H4 (cell line): ENCODE data around the gene BCAM. TPM values are rescaled to one million over a fixed set of nuclear protein-coding genes. Genes with fewer than 3 reads are reported as not detected.

Experiments
- DNase-seq: peaks from one replicate; pipeline ENCODE4 v3.0.0-alpha.2; 2015; ENCODE audit warnings: low spot score
- total RNA-seq: library from RNA; depleted of rRNA; stranded (reverse); fragments of >200 nt; shearing (Covaris generic); gene quantifications from 2 replicates; pipeline ENCODE4 v1.2.3, GENCODE V29; 2014

Gene BCAM
- total RNA-seq, 1 experiment from 2014 or later = 6.2 TPM

DNA sequence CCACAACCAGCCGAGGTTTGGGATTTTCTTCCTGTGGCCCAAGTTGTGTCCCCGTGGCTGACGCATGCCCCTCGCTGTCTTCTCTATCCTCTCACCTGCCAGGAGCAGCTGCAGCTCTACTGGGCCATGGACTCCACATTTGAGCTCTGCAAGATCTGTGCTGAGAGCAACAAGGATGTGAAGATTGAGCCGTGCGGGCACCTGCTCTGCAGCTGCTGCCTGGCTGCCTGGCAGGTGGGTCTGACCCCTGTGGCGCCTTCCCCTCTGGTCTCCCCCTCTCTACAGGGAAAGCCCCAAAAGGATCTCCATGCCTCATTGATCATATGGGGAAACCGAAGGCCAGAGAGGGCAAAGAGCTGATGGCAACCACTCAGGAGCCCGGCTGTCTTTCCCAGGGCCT is 16.6 kb upstream of the BCAM start:
- DNase-seq = no peak

DNA sequence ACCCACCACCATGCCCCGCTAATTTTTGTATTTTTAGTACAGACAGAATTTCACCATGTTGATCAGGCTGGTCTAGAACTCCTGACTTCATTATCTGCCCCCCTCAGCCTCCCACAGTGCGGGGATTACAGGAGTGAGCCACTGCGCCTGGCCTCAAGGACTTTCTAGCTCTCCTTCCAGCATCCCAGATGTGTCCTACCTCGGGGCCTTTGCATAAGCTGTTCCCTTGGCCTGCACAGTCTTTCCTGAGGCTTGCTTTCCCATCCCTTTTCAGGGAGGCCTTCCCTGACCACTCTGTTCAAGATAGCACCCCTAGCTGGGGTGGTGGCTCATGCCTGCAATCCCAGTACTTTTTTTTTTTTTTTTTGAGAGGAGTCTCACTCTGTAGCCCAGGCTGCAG is 14.3 kb upstream of the BCAM start:
- no peak for DNase-seq

DNA sequence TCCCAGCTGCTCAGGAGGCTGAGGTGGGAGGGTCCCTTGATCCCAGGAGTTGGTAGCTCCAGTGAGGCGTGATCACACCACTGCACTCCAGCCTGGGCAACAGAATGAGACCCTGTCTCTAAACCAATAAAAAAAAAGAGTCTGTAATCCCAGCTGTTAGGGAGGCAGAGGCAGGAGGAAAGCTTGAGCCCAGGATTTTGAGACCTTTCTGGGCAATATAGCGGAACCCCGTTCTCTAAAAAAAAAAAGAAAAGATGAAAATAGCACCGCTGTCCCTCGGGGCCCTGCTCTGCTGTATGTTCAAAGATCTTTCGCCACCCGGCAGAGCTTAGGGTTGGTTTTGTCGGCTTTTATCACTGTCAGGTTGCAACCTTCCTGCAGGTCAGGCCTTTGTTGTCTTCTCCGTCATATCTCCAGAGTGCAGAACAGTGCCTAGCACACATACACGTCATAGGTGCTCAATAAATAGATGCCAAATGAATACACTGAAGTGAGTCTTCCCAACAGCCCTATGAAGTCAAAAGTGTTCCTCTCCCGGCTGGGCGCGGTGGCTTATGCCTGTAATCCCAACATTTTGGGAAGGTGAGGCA is 13.4 kb upstream of the BCAM start:
- DNase-seq = no peak

DNA sequence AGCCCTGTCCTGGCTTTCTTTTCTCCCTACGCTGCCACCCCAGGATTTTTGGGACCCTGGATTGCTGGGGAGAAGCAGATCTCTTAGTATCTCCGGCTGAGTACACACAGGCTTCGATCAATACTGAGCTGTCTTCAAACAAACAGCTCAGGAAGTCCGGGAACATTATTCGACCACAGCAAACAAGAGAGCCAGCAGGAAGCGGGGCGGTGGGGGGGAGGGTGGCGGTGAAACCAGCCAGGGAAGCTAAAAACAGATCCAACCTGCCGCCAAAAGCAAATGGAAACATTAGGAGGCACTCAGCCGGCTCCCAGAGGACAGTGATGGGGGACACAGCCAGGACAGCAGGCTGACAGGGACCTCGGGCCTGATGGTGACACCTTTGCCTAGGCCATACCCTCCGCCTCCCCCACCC is 12.2 kb upstream of the BCAM start:
- DNase-seq = no peak

DNA sequence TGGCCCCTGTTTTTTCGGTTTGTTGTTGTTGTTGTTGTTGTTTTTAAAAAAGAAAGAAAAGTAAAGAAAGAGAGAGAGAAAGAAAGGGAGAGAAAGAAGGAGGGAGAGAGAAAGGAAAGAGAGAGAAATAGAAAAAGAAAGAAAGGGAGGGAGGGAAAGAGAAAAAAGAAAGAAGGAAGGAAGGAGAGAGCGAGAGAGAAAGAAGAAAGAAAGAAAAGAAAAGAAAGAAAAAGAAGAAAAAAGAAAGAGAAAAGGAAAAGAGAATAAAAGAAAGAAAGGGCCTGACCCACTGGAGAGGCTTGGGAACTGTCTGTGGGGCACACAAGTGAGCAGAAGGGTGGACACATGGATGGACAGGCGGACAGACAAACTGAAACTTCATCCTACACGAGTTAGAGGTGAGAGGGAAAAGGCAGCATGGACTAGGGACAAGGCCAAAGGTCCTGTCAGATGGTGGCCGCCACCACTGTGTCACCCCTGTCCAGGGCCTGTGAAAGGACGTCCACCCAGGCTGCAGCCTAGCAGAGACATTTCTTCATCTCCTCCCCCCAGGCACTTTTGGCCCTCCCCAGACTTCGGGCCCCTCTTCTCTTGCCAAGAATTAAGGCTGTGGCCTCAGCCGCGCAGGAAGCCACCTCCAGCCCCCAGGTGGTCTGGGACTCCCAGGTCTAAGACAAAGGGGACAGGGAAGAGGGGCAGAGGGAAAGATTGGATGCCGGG is 9.1 kb upstream of the BCAM start:
- DNase-seq = no peak

DNA sequence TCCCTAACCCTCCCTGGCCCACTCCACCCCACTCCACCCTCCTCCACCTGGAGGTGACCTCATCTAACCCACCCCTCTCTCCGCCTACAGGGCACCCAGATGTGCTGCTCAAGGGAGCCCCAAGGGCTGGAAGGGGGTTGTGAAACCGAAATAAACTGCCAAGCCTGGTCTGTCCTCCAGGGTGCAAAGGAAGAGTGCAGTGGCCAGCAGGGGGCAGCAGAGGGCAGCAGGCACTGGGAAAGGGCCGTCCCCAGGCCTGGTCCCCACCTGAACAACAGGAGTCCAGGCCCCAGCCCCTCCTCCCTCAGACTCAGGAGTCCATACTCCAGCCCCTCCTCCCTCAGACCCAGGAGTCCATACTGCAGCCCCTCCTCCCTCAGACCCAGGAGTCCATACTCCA is 8.4 kb upstream of the BCAM start:
- DNase-seq = peak; percentile 55

DNA sequence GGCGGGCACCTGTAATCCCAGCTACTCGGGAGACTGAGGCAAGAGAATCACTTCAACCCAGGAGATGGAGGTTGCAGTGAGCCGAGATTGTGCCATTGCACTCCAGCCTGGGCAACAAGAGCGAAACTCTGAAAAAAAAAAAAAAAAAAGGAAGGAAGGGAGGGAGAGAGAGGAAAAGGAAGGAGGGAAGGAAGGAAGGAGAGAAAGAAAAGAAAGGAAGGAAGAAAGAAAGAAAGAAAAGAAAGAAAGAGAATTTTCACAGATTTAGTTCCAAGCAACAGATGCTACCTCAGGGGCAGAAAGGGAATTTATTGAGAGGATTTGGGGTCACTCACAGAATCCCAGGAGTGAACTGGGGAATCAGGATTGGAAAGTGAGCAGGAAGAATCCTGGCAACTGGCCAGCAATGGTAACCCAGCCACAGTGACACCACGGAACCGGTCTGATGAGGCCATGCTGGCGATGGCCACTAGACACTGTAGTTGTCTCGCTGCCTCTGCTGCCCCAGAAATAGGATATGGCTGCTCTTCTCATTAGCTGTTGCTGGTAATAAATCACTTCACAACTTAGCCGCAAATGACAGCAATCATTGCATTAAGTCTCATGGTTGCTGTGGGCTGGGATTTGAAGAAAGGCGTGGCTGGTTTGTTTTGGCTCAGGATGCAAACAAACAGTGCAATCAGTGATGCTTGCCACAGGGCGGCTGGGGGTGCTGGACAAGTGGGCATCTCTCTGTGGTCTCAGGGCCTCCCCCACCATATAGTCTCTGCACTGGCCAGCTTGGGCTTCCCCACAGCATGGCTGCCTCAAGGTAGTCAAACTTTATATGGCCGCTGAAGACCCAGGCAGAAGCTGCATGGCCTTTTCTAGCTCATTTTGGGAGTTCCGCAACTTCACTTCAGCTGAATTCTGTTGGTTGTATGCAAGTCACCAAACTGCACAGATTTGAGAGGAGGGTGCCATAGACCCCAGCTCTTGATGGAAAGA is 5.2 kb upstream of the BCAM start:
- DNase-seq = no peak

DNA sequence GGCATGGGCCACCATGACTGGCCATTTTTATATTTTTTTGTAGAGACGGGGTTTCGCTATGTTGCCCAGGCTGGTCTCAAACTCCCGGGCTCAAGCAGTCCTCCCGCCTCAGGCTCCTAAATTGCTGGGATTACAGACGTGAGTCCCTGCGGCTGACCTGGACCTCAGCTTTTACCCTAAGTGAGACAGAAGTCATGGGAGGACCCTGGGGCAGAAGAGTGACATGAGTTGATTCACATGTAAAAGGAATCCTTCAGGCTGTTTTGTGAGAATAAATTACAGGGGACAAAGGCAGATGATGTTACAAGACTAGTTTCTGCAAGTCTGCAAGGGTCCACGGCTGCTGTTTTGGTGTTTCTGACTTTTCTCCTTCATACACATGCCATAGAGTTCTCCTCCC is 2.6 kb upstream of the BCAM start:
- DNase-seq = no peak

DNA sequence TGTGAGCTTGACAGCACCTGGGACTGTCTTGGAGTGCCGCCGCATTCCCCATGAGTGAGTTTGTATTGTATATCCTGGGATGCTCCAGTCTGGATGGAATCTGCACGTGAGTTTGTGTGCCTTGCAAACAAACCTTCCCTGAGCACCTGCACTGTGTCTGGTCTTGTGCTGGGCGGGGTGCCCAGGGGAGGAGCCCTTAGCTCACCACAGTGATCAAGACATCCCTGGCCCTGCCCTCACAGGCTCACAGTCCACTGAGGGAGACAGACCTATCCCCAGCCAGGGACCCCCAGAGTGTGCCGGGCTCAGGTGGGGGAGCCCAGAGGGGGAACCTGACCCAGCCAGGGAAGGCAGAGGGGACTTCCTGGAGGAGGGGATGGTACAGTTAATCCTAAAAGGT is 1.7 kb upstream of the BCAM start:
- DNase-seq = no peak

DNA sequence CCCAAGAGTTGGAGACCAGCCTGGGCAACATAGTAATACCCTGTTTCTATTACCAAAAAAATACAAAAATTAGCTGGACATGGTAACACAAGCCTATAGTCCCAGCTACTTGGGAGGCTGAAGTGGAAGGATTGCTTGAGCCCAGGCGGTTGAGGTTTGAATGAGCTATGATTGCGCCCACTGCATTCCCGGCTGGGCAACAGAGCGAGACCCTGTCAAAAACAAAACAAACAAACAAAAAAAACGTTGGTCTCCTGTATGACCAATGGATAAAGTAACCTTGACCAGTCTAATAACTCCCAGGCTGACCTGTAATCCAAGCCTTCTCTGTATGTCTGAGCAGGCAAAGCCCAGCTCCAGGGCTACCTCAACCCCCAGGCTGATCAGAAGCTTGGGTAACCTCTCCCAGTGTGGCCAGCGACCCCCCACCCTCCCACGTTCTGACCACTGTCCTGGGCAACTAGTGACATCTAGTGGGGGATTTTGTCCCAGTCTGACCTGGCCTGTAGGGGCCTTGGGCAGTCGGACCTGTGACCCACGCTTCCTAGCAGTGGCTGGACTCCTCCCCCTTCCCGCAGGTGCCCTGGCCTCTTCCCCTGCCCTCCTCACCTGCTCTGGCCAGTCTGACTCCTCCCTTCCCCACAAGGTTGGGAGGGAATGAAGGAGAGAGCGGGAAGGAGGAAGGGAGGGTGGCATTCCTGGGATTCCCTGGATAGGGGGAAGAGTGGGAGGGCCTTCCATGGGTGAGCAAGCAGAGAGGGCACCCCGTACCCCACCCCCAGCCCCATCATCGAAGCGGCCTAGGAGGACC is 1.0 kb upstream of the BCAM start:
- peak; percentile 18 for DNase-seq

DNA sequence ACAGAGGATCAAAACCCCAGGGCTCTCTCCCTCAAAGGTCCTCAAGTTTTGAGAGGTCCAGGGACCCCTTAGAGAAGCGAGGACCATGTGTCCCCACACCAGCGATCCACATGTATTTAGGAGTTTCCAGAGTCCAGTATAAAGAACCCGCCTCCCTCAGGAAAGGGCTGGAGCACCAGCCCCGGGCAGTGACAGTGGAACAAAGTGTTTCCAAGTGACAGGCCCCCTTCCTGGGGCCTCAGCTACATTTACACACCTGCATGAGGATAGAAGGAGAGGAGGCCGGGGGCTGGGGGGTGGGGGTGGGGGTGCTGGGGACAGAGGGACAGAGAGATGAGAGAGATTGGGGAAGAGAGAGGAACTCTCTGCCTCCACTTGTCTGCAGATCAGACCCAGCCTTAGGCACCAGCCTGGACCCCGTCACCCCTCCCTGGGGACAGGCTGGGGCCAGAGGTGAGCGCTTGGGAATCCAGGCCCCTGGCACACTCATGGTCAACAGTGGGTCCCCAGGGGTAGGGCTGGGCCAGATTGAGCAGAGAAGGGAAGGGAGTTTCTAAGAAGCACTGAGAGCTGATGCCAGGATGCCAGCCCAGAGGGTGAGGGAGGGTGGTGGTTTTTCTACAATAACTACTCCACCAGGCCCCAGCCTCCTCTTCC is 802 bp downstream of the BCAM start:
- no peak for DNase-seq

DNA sequence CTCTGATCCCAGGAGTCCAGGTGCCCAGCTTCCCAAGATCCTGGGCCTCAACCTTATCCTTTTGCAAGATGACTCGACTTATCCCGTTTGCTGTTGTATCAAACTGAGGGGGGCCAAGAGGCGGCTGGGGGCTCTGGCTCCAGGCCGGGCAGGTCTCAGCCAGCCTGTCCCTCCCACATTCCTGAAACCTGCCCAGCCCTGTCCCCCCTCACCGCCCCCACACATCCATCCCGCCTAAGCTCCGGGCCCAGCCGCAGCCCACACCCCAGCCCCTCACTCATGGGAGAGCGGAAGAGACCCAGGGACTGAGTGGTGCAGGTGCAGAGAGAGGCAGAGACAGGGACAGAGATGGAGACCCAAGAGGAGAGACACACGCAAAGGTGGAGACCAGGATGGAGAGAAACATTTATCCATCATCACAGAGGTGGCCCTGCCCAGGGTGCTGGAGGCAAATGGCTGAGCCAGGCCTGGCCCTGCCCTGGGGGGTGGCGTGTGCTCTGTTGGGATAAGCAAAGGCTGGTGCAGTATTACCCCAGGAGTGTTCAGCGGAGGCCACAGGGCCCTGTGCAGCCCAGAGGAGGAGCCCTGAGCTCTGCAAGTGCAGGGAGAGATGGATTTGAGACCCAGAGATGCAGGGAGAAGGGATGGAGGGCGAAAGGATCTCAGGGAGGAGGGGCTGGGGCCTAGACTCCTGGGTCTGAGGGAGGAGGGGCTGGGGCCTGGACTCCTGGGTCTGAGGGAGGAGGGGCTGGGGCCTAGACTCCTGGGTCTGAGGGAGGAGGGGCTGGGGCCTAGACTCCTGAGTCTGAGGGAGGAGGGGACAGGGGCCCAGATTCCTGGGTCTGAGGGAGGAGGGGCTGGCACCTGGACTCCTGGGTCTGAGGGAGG is 1.6 kb downstream of the BCAM start:
- no peak for DNase-seq

DNA sequence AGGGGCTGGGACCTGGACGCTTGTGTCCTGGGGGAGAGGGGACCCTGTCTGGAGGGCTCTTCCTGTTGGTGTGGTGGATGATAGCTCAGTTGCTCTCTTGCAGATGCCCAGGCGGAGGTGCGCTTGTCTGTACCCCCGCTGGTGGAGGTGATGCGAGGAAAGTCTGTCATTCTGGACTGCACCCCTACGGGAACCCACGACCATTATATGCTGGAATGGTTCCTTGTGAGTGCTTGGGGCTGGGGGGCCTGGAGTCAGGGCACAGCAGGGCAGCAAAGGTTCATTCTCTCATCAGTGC is 2.2 kb downstream of the BCAM start:
- DNase-seq = no peak

DNA sequence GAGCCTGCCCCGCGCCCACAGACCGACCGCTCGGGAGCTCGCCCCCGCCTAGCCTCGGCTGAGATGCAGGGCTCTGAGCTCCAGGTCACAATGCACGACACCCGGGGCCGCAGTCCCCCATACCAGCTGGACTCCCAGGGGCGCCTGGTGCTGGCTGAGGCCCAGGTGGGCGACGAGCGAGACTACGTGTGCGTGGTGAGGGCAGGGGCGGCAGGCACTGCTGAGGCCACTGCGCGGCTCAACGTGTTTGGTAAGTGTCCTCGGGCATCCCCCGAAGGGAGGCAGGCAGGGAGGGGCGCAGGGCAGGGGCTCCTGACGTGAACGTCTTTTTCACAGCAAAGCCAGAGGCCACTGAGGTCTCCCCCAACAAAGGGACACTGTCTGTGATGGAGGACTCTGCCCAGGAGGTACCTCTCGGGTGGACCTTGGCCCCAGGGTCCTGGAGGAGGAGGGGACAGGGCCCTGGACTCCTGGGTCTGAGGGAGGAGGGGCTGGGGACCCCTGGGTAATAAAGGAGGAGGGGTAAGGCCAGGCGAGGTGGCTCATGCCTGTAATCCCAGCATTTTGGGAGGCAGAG is 3.3 kb downstream of the BCAM start:
- no peak for DNase-seq

DNA sequence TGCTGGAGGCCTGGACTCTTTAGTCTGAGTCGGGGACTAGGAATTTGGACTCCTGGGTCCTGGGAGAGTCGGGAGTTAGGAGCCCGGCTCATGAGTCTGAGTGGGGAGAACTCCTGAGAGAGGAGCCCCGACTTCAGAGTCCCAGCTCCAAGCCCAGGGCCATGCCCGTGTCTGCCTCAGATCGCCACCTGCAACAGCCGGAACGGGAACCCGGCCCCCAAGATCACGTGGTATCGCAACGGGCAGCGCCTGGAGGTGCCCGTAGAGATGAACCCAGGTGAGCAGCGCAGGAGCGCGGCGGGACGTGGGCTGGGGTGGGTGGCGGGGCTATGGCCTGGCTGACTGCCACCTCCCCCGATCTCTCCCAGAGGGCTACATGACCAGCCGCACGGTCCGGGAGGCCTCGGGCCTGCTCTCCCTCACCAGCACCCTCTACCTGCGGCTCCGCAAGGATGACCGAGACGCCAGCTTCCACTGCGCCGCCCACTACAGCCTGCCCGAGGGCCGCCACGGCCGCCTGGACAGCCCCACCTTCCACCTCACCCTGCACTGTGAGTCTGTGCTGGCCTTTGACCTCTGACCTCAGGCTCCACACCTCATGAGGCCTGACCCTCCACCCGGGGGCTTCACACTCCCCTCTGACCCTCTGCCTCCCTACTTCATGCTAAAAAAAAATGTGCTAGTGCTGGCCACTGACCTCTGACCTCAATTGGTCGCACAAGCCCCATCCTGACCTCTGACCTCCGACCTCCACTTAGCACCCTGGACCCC is 4.4 kb downstream of the BCAM start:
- no peak for DNase-seq

DNA sequence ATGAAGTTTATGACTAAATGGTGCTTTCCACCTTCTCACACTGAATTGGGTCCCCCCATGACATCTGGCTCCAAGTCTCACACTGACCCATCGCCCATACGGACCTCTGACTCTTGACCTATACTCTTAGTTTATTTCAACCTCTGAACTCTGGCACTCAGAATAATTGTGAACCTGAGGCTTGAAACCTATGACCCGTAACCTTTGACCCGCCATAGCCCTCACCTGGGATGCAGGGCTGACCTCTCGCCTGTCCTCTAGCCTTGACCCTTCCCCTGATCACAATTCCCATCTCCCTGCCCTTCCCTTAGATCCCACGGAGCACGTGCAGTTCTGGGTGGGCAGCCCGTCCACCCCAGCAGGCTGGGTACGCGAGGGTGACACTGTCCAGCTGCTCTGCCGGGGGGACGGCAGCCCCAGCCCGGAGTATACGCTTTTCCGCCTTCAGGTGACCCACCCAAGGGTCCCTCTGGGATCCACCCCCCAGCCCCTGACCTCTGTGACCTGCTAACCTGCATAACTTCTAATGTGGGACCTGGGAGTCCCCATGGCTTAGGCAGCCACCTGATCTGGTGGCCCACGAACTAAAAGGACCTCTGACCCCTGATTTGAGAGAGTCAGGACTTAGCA is 5.1 kb downstream of the BCAM start:
- no peak for DNase-seq

DNA sequence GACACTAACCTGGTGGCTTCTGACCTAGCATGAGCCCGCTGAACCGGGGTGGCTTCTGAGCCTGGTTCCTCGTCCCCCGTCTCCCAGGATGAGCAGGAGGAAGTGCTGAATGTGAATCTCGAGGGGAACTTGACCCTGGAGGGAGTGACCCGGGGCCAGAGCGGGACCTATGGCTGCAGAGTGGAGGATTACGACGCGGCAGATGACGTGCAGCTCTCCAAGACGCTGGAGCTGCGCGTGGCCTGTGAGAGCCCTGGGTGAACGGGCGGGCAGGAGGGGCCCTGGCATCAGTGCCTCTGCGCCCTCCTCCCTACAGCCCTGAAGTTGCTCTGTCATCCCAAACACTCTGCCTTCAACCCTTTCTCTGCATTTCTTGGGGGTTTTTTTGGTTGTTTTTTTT is 5.6 kb downstream of the BCAM start:
- DNase-seq = no peak

DNA sequence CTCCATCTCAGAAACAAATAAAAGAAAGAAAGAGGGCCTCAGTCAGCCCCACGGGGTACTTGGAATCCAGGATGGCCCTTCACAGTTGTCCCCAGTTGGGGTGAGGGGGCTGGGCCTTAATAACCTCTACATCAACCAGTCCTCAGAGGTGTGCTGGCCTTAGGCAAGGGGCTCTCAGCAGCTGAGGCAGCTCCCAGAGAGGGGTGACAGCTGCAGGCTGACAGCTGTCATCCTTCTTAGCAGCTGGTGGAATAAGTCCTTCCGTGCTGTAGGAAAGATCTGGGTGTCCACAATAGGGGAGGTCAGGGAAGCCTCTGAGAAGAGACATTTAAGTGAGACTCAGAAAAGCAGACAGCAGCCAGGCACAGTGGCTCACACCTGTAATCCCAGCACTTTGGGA is 7.4 kb downstream of the BCAM start:
- DNase-seq = no peak
